Mammary epithelial cell (primary cell): ENCODE measurements around the gene LRRFIP1.

ENCODE experiments used
- EZH2 ChIP-seq: IDR thresholded peaks from 2 replicates; pipeline ENCODE4 v1.6.1; 2012; ENCODE audit warnings: low read length, inconsistent platforms, borderline replicate concordance
- TF ChIP-seq, protein P1 (sequence below), 2 donors: IDR thresholded peaks in 1 of 2; conservative IDR thresholded peaks in 1 of 2; 2 replicates each; pipeline ENCODE4 v1.5.1; 2011 to 2012; ENCODE audit warnings: inconsistent platforms in 2 of 2, low read length in 2 of 2, mild to moderate bottlenecking in 2 of 2, control low read depth in 1 of 2, low read depth in 1 of 2; ENCODE audit not compliant: insufficient read depth in 1 of 2; ENCODE audit errors: extremely low read depth in 1 of 2

GRCh38 chr2:237623428-237624403 lies 3.7 kb upstream of the LRRFIP1 start:
- TF ChIP-seq, protein P1, sequence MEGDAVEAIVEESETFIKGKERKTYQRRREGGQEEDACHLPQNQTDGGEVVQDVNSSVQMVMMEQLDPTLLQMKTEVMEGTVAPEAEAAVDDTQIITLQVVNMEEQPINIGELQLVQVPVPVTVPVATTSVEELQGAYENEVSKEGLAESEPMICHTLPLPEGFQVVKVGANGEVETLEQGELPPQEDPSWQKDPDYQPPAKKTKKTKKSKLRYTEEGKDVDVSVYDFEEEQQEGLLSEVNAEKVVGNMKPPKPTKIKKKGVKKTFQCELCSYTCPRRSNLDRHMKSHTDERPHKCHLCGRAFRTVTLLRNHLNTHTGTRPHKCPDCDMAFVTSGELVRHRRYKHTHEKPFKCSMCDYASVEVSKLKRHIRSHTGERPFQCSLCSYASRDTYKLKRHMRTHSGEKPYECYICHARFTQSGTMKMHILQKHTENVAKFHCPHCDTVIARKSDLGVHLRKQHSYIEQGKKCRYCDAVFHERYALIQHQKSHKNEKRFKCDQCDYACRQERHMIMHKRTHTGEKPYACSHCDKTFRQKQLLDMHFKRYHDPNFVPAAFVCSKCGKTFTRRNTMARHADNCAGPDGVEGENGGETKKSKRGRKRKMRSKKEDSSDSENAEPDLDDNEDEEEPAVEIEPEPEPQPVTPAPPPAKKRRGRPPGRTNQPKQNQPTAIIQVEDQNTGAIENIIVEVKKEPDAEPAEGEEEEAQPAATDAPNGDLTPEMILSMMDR (conservative IDR thresholded peaks at IDR 0.05 in 1 of 2, IDR thresholded peaks at IDR 0.05 in 1 of 2; ENCODE audit: extremely low read depth in 1 of 2, insufficient read depth in 1 of 2, low read depth in 1 of 2, low read length in 2 of 2), result no peak
- TF ChIP-seq EZH2, result no peak
